GM12801 (cell line): ENCODE measurements around the gene SPATA33.

Experiments used
- TF ChIP-seq, protein P1 (sequence below): IDR thresholded peaks from one replicate; pipeline ENCODE4 v1.5.1; 2011; ENCODE audit warnings: control low read depth; ENCODE audit not compliant: insufficient read length; ENCODE audit errors: extremely low read depth

SPATA33 gene

GRCh38 chr16:89704281-89704680 lies 46.6 kb downstream of the SPATA33 start:
- TF ChIP-seq, protein P1, sequence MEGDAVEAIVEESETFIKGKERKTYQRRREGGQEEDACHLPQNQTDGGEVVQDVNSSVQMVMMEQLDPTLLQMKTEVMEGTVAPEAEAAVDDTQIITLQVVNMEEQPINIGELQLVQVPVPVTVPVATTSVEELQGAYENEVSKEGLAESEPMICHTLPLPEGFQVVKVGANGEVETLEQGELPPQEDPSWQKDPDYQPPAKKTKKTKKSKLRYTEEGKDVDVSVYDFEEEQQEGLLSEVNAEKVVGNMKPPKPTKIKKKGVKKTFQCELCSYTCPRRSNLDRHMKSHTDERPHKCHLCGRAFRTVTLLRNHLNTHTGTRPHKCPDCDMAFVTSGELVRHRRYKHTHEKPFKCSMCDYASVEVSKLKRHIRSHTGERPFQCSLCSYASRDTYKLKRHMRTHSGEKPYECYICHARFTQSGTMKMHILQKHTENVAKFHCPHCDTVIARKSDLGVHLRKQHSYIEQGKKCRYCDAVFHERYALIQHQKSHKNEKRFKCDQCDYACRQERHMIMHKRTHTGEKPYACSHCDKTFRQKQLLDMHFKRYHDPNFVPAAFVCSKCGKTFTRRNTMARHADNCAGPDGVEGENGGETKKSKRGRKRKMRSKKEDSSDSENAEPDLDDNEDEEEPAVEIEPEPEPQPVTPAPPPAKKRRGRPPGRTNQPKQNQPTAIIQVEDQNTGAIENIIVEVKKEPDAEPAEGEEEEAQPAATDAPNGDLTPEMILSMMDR: no peak

DNA sequence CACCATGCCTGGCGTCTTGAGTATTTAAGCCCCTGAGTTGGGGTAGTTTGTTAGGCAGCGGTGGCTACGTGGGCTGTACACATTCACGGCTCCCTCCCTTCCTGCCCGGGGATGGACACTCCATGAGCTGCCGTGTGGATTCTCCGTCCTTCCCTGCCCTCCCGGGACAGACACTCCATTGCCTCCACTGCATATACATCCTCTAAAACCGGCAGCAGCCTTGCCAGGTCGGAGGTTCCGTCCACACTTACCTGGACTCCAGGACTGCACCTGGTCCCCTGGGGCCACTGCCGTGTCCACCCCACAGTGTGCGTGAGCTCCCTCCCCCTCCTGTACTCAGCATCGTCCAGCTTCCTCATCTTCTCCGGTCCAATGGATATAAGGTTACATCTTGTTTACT lies 47.4 kb downstream of the SPATA33 start:
- TF ChIP-seq, protein P1: no peak

GRCh38 chr16:89706518-89707260 lies 49.1 kb downstream of the SPATA33 start:
- TF ChIP-seq, protein P1: no peak

DNA sequence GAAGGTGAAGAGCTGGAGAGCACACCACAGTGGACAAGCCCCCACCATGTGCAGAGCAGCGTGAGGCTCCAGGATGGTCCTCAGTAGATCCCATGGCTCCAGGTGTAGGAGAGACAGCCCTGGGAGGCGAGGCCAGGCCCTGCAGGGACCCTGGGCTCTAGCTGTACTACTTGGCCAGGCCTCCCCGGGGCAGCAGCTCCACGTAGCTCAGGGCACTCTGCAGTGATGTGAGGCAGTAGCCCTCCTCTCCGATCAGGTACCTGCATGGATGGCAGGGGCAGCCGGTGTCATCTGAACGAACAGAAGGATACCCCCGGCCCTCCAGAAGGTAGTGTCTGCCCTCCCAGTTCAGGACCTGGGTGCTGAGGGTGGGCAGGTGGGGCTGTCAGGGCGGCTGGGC lies 50.1 kb downstream of the SPATA33 start:
- TF ChIP-seq, protein P1: no peak

- TF ChIP-seq, protein P1: no peak
Observed at GRCh38 chr16:89708481-89708931, 50.9 kb downstream of the SPATA33 start.

GRCh38 chr16:89709166-89709565 lies 51.5 kb downstream of the SPATA33 start:
- TF ChIP-seq, protein P1: no peak

GRCh38 chr16:89709716-89710432 lies 52.2 kb downstream of the SPATA33 start:
- TF ChIP-seq, protein P1: no peak
